ENCODE measurements around the gene IFT88.
"Not testable (repeated sequence)": the region's sequence is repeated elsewhere in the genome, so short reads cannot be mapped to it uniquely, and the experiment has no call there.

Gene IFT88

GRCh38 chr13:20636079-20636478, 69.1 kb downstream of the IFT88 start:
- DNase-seq (ENCODE audit: low read depth in 3 of 3): no peak

- DNase-seq (ENCODE audit: low read depth in 3 of 3): no peak
These were observed 70.9 kb downstream of the IFT88 start for GRCh38 chr13:20637811-20638210.

GRCh38 chr13:20647758-20648157, 80.8 kb downstream of the IFT88 start:
- DNase-seq (ENCODE audit: low read depth in 3 of 3): no peak

GRCh38 chr13:20652946-20653345, 86.0 kb downstream of the IFT88 start:
- no peak for DNase-seq (ENCODE audit: low read depth in 3 of 3)

GRCh38 chr13:20654156-20654555, 87.2 kb downstream of the IFT88 start:
- no peak for DNase-seq (ENCODE audit: low read depth in 3 of 3)

- no peak for DNase-seq (ENCODE audit: low read depth in 3 of 3)
These were observed 91.6 kb downstream of the IFT88 start for GRCh38 chr13:20658451-20659040.

- DNase-seq (ENCODE audit: low read depth in 3 of 3): no peak
These were observed 97.4 kb downstream of the IFT88 start for GRCh38 chr13:20664351-20664750.

- DNase-seq (ENCODE audit: low read depth in 3 of 3): no peak
These were observed 100.0 kb downstream of the IFT88 start for GRCh38 chr13:20666948-20667347.

- DNase-seq (ENCODE audit: low read depth in 3 of 3): no peak
These were observed 101.0 kb downstream of the IFT88 start for GRCh38 chr13:20667857-20668437.

- DNase-seq (ENCODE audit: low read depth in 3 of 3): no peak
These were observed 102.2 kb downstream of the IFT88 start for GRCh38 chr13:20669162-20669561.

GRCh38 chr13:20671789-20672188, 104.8 kb downstream of the IFT88 start:
- DNase-seq (ENCODE audit: low read depth in 3 of 3): no peak

GRCh38 chr13:20672772-20673171, 105.8 kb downstream of the IFT88 start:
- no peak for DNase-seq (ENCODE audit: low read depth in 3 of 3)

GRCh38 chr13:20673715-20674114, 106.8 kb downstream of the IFT88 start:
- no peak for DNase-seq (ENCODE audit: low read depth in 3 of 3)

GRCh38 chr13:20676213-20676612, 109.3 kb downstream of the IFT88 start:
- no peak for DNase-seq (ENCODE audit: low read depth in 3 of 3)

- not testable (repeated sequence) for DNase-seq (ENCODE audit: low read depth in 3 of 3)
These were observed 111.6 kb downstream of the IFT88 start for GRCh38 chr13:20678606-20679005.

GRCh38 chr13:20679879-20680278, 112.9 kb downstream of the IFT88 start:
- no peak for DNase-seq (ENCODE audit: low read depth in 3 of 3)

GRCh38 chr13:20680416-20681080, 113.6 kb downstream of the IFT88 start:
- no peak for DNase-seq (ENCODE audit: low read depth in 3 of 3)

GRCh38 chr13:20681481-20681880, 114.5 kb downstream of the IFT88 start:
- DNase-seq (ENCODE audit: low read depth in 3 of 3): not testable (repeated sequence)

GRCh38 chr13:20682061-20682460, 115.1 kb downstream of the IFT88 start:
- DNase-seq (ENCODE audit: low read depth in 3 of 3): no peak

- no peak for DNase-seq (ENCODE audit: low read depth in 3 of 3)
These were observed 117.1 kb downstream of the IFT88 start for GRCh38 chr13:20684041-20684440.

- DNase-seq (ENCODE audit: low read depth in 3 of 3): no peak
These were observed 117.6 kb downstream of the IFT88 start for GRCh38 chr13:20684546-20684945.

GRCh38 chr13:20685092-20685491, 118.1 kb downstream of the IFT88 start:
- DNase-seq (ENCODE audit: low read depth in 3 of 3): no peak

GRCh38 chr13:20686167-20686566, 119.2 kb downstream of the IFT88 start:
- DNase-seq (ENCODE audit: low read depth in 3 of 3): no peak
